Smooth muscle cell (in vitro differentiated cells): ENCODE results near the gene PRKN. TPM values are rescaled to one million over a fixed set of nuclear protein-coding genes. Genes with fewer than 3 reads are reported as not detected.

ENCODE experiments used
- DNase-seq: peaks from one replicate; lab custom pipeline; 2025; ENCODE audit not compliant: unreplicated experiment; lab: John Stamatoyannopoulos, UW
- H2AFZ ChIP-seq: fragments of 200-600 bp; sonication (generic); 2 replicates; pipeline ENCODE4 v1.6.0; 2016; ENCODE audit warnings: antibody characterized with exemption, low read depth, mild to moderate bottlenecking
- H3F3A ChIP-seq: fragments of 200-600 bp; sonication (generic); 2 replicates; pipeline ENCODE4 v1.6.0; 2017; ENCODE audit warnings: antibody characterized with exemption, low read depth
- H3K27ac ChIP-seq: fragments of 200-600 bp; sonication (generic); 2 replicates; pipeline ENCODE4 v1.5.1; 2016; ENCODE audit warnings: low read depth, mild to moderate bottlenecking
- H3K27me3 ChIP-seq: fragments of 200-600 bp; sonication (generic); 2 replicates; pipeline ENCODE4 v1.6.1; 2016; ENCODE audit warnings: low read depth, mild to moderate bottlenecking
- H3K36me3 ChIP-seq: fragments of 200-600 bp; sonication (generic); 2 replicates; pipeline ENCODE4 v1.5.1; 2016; ENCODE audit warnings: low read depth
- H3K4me1 ChIP-seq: fragments of 200-600 bp; sonication (generic); 2 replicates; pipeline ENCODE4 v1.5.1; 2016; ENCODE audit warnings: low read depth
- H3K4me2 ChIP-seq: fragments of 200-600 bp; sonication (generic); 2 replicates; pipeline ENCODE4 v1.6.0; 2016; ENCODE audit warnings: mild to moderate bottlenecking
- H3K4me3 ChIP-seq: fragments of 200-600 bp; sonication (generic); 2 replicates; pipeline ENCODE4 v1.5.1; 2016; ENCODE audit warnings: mild to moderate bottlenecking
- H3K79me2 ChIP-seq: fragments of 200-600 bp; sonication (generic); 2 replicates; pipeline ENCODE4 v1.6.0; 2016; ENCODE audit warnings: low read depth, mild to moderate bottlenecking
- H3K9ac ChIP-seq: fragments of 200-600 bp; sonication (generic); 2 replicates; pipeline ENCODE4 v1.6.0; 2016; ENCODE audit warnings: low read depth
- H3K9me3 ChIP-seq: fragments of 200-600 bp; sonication (generic); replicated peaks from 2 replicates; pipeline ENCODE4 v1.5.1; 2016; ENCODE audit warnings: low read depth
- H4K20me1 ChIP-seq: fragments of 200-600 bp; sonication (generic); 2 replicates; pipeline ENCODE4 v1.6.0; 2016; ENCODE audit warnings: low read depth
- WGBS: methylation state at CpG from one replicate; pipeline ENCODE4 v1.1.7; 2016; ENCODE audit warnings: low lambda C conversion rate; 5-methylcytosine and 5-hydroxymethylcytosine counted together
- polyA plus RNA-seq: library from polyadenylated mRNA; unstranded; fragments of >200 nt; fragmentation: Nextera tagmentation; extraction: Ambion mirVana; gene quantifications from 2 replicates; pipeline ENCODE4 v1.2.1, GENCODE V29; 2016
- total RNA-seq: library from RNA; depleted of rRNA; stranded (reverse); fragments of >200 nt; gene quantifications from 2 replicates; pipeline ENCODE4 v1.2.3, GENCODE V29; 2014
- TF ChIP-seq, protein P1 (sequence below): fragments of 200-600 bp; sonication (generic); IDR thresholded peaks from 2 replicates; pipeline ENCODE4 v1.5.1; 2017; ENCODE audit warnings: borderline replicate concordance, mild to moderate bottlenecking, antibody characterized with exemption; ENCODE audit not compliant: insufficient read depth, poor library complexity, severe bottlenecking

PRKN gene
- total and polyA plus RNA-seq, 2 experiments from 2014 or later = 0.81 to 5.1 TPM

DNA sequence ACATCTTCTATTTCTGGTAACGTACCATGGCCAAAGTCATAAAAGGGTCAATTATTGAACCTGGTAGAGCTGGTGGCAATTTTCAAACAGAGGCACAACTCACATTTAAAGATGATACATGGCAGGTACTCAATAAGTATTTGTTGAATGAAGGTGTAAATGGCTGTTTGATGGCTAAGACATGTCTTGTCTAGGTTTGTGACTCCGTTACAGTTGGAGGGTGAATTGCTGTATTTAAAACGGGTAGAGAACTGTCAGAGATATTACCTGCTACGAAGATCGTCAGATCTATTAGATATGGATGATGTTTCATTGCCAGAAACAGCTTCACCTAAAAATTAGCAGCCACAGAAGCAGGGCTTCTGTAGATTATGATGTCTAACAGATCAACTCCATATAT is 601.9 kb downstream of the PRKN start:
- Histone ChIP-seq H3K36me3 (no peaks in the 10 kb centered on the region), H3F3A (no peaks in the 10 kb centered on the region), H3K9ac (no peak overlapping the region), H4K20me1 (no peaks in the 10 kb centered on the region), H3K4me3 (no peak overlapping the region), H2AFZ (no peak overlapping the region), H3K4me1 (no peaks in the 10 kb centered on the region), H3K4me2 (no peak overlapping the region), H3K27ac (no peak overlapping the region), H3K9me3 (no peaks in the 10 kb centered on the region), H3K27me3 (no peaks in the 10 kb centered on the region), H3K79me2 (no peaks in the 10 kb centered on the region)
- 87% methylated on average over 5 of the region's 5 CpGs for WGBS
- TF ChIP-seq, protein P1, sequence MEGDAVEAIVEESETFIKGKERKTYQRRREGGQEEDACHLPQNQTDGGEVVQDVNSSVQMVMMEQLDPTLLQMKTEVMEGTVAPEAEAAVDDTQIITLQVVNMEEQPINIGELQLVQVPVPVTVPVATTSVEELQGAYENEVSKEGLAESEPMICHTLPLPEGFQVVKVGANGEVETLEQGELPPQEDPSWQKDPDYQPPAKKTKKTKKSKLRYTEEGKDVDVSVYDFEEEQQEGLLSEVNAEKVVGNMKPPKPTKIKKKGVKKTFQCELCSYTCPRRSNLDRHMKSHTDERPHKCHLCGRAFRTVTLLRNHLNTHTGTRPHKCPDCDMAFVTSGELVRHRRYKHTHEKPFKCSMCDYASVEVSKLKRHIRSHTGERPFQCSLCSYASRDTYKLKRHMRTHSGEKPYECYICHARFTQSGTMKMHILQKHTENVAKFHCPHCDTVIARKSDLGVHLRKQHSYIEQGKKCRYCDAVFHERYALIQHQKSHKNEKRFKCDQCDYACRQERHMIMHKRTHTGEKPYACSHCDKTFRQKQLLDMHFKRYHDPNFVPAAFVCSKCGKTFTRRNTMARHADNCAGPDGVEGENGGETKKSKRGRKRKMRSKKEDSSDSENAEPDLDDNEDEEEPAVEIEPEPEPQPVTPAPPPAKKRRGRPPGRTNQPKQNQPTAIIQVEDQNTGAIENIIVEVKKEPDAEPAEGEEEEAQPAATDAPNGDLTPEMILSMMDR = no peak
- no peak for DNase-seq

DNA sequence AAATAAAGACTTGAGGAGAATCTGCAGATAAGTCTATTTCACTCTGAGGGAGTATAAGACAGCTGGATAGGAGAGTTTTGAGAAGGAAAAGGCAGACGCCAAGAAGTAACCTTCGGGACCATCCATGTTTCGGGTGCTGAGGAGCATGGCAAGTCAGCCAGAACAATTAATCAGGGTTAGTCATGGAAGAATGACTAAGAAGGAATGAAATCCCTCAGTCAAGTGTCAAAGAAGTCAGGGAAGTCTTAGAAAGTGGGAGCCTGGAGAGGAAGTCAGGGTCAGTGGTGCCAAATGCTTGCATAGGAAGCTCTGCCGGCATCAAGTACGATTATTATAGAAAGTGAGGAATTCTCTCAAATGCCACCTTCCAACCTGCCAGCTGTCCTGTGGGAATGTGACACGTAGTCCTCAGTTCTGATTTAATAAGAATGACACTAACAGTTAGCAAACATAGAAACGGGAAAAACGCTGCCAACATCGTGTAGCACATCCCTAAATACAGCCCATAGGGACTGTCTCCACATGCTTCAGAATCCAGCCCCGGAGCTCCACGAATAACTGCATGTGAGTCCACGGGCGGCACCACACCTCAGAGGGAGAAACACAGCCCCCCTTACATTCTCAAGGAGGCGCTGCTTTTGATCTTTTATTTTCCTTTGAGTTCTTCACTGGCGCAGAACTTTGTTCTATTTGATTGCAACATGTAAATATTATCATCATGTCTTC is 602.7 kb downstream of the PRKN start:
- Histone ChIP-seq H3K36me3 (no peaks in the 10 kb centered on the region), H3K4me1 (no peaks in the 10 kb centered on the region), H4K20me1 (no peaks in the 10 kb centered on the region), H2AFZ (no peak overlapping the region), H3K4me2 (no peak overlapping the region), H3K79me2 (no peaks in the 10 kb centered on the region), H3K4me3 (no peak overlapping the region), H3K27me3 (no peaks in the 10 kb centered on the region), H3K9me3 (no peaks in the 10 kb centered on the region), H3K9ac (no peak overlapping the region), H3K27ac (no peak overlapping the region), H3F3A (no peaks in the 10 kb centered on the region)
- WGBS = 87% methylated on average over 15 of the region's 15 CpGs
- no peak for DNase-seq
- TF ChIP-seq, protein P1 = no peak

DNA sequence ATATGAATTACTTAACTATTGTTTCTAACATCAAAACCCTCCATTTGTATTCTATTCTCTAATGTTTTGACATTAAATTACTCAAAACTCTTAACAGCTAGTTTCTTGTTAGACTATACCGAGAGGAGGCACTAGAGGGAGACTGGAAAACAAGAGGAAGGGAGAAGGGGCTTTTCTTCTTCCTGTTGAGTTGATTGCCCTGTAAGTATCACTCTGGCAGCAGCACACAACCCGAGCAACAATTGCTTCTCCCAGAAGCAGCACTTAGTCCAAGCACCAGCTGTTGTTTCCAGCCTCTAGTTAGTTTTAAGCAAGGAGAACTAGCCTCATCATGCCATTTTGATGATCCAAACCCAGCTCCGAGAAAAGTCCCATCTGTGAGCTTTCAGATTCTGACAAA is 603.8 kb downstream of the PRKN start:
- 31% methylated on average over 3 of the region's 3 CpGs for WGBS
- Histone ChIP-seq H3K4me1 (no peaks in the 10 kb centered on the region), H3K27ac (no peak overlapping the region), H3K4me2 (no peak overlapping the region), H3F3A (no peaks in the 10 kb centered on the region), H3K9ac (no peak overlapping the region), H3K79me2 (no peaks in the 10 kb centered on the region), H3K36me3 (no peaks in the 10 kb centered on the region), H3K4me3 (no peak overlapping the region), H3K9me3 (no peaks in the 10 kb centered on the region), H3K27me3 (no peaks in the 10 kb centered on the region), H2AFZ (no peak overlapping the region), H4K20me1 (no peaks in the 10 kb centered on the region)
- TF ChIP-seq, protein P1 = no peak
- no peak for DNase-seq

DNA sequence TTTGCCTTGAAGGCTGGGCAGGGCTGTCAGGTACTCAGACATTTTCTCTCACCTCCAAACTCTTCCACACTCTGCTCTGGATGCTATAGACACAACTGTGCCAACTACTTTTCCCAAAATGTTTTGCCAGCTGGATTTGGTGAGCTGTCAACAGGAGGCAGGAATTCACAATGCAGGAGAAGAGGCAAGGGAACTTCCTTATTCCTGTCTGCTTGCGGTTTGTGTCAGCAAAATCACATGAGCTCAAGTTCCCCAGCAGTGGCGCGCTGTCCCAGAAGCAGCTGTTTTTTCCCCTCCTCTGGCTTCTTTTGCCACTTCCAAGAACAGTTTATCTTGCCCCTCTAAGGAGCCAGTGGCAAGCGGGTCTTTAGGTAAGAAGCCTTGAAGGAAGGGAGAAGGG is 608.2 kb downstream of the PRKN start:
- Histone ChIP-seq H3K79me2 (no peaks in the 10 kb centered on the region), H3K36me3 (no peaks in the 10 kb centered on the region), H3K4me1 (no peaks in the 10 kb centered on the region), H2AFZ (no peak overlapping the region), H3K27ac (no peak overlapping the region), H3K4me2 (no peak overlapping the region), H3K9me3 (no peaks in the 10 kb centered on the region), H3K4me3 (no peak overlapping the region), H3K9ac (no peak overlapping the region), H3F3A (no peaks in the 10 kb centered on the region), H3K27me3 (no peaks in the 10 kb centered on the region), H4K20me1 (no peaks in the 10 kb centered on the region)
- no peak for DNase-seq
- WGBS = 75% methylated on average over 4 of the region's 4 CpGs
- TF ChIP-seq, protein P1 = no peak
